Liver (tissue), 9 donors: ENCODE measurements around the gene NRG2. TPM values are rescaled to one million over a fixed set of nuclear protein-coding genes. Genes with fewer than 3 reads are reported as not detected.

Experiments used
- DNase-seq: peaks from one replicate; pipeline ENCODE4 v3.0.0-alpha.2; 2017; ENCODE audit warnings: low spot score
- H3K27ac ChIP-seq, 2 donors: one replicate each; pipeline ENCODE4 v1.7.0; 2013; ENCODE audit warnings: inconsistent platforms in 2 of 2, low read length in 2 of 2, control low read depth in 1 of 2, low read depth in 1 of 2, mild to moderate bottlenecking in 1 of 2
- H3K27me3 ChIP-seq, 4 donors: one replicate each; pipeline versions ENCODE4 v1.6.1 to v1.7.0; 2013; ENCODE audit warnings: low read length in 3 of 4, inconsistent platforms in 1 of 4, mild to moderate bottlenecking in 1 of 4, moderate library complexity in 1 of 4; ENCODE audit not compliant: control insufficient read depth in 4 of 4, insufficient read depth in 4 of 4
- H3K36me3 ChIP-seq, 4 donors: one replicate each; pipeline versions ENCODE4 v1.6.1 to v1.7.0; 2013; ENCODE audit warnings: low read length in 3 of 4, mild to moderate bottlenecking in 3 of 4, low read depth in 1 of 4, moderate library complexity in 1 of 4; ENCODE audit not compliant: control insufficient read depth in 4 of 4, insufficient read depth in 3 of 4
- H3K4me1 ChIP-seq, 4 donors: one replicate each; pipeline versions ENCODE4 v1.6.1 to v1.7.0; 2013; ENCODE audit warnings: low read length in 3 of 4, mild to moderate bottlenecking in 3 of 4, moderate library complexity in 1 of 4; ENCODE audit not compliant: control insufficient read depth in 4 of 4, insufficient read depth in 4 of 4
- H3K4me3 ChIP-seq, 3 donors: one replicate each; pipeline versions ENCODE4 v1.6.1 to v1.7.0; 2013; ENCODE audit warnings: low read length in 3 of 3, control low read depth in 1 of 3, low read depth in 1 of 3, mild to moderate bottlenecking in 1 of 3
- H3K9ac ChIP-seq, 2 donors: one replicate each; pipeline ENCODE4 v1.7.0; 2013; ENCODE audit warnings: low read length in 2 of 2, mild to moderate bottlenecking in 2 of 2, moderate library complexity in 2 of 2, control low read depth in 1 of 2, low read depth in 1 of 2
- H3K9me3 ChIP-seq, 4 donors: one replicate each; pipeline versions ENCODE4 v1.6.1 to v1.7.0; 2013; ENCODE audit warnings: low read length in 3 of 4; ENCODE audit not compliant: control insufficient read depth in 4 of 4
- CTCF ChIP-seq: fragments of 150-350 bp; IDR thresholded peaks from 2 replicates; pipeline ENCODE4 v1.5.1; 2017; ENCODE audit warnings: improper control_type of control experiment, low read depth, low read length; ENCODE audit not compliant: missing input control
- EGR1 ChIP-seq, 2 donors: IDR thresholded peaks; 2 replicates each; pipeline ENCODE4 v1.6.1; 2016 to 2018; ENCODE audit warnings: antibody characterized with exemption in 2 of 2, low read depth in 2 of 2
- FOXA1 ChIP-seq: IDR thresholded peaks from 2 replicates; pipeline ENCODE4 v1.6.1; 2016; ENCODE audit warnings: antibody characterized with exemption
- FOXA2 ChIP-seq: IDR thresholded peaks from 2 replicates; pipeline ENCODE4 v1.6.1; 2016; ENCODE audit warnings: antibody characterized with exemption
- HNF4A ChIP-seq, 2 donors: conservative IDR thresholded peaks; 2 replicates each; pipeline ENCODE4 v1.6.1; 2016; ENCODE audit warnings: antibody characterized with exemption in 2 of 2, mild to moderate bottlenecking in 2 of 2
- HNF4G ChIP-seq: IDR thresholded peaks from 2 replicates; pipeline ENCODE4 v1.6.1; 2016; ENCODE audit warnings: antibody characterized with exemption
- NR2F2 ChIP-seq: IDR thresholded peaks from 2 replicates; pipeline ENCODE4 v1.6.1; 2016; ENCODE audit warnings: antibody characterized with exemption
- RAD21 ChIP-seq, 2 donors: IDR thresholded peaks; 2 replicates each; pipeline ENCODE4 v1.6.1; 2016; ENCODE audit warnings: antibody characterized with exemption in 2 of 2, mild to moderate bottlenecking in 2 of 2
- REST ChIP-seq: IDR thresholded peaks from 2 replicates; pipeline ENCODE4 v1.6.1; 2016; ENCODE audit warnings: antibody characterized with exemption, mild to moderate bottlenecking
- RXRA ChIP-seq, 2 donors: IDR thresholded peaks; 2 replicates each; pipeline ENCODE4 v1.6.1; 2017 to 2018; ENCODE audit warnings: antibody characterized with exemption in 2 of 2, mild to moderate bottlenecking in 1 of 2
- TAF1 ChIP-seq: conservative IDR thresholded peaks from 2 replicates; pipeline ENCODE4 v1.6.1; 2016; ENCODE audit warnings: antibody characterized with exemption, mild to moderate bottlenecking
- ZBTB33 ChIP-seq: IDR thresholded peaks from 2 replicates; pipeline ENCODE4 v1.6.1; 2016; ENCODE audit warnings: antibody characterized with exemption
- WGBS: extraction: QIAGEN DNeasy Blood & Tissue Kit; methylation state at CpG from one replicate; pipeline ENCODE4 v1.1.7; 2013; 5-methylcytosine and 5-hydroxymethylcytosine counted together
- polyA plus RNA-seq, 2 donors: library from polyadenylated mRNA; stranded (reverse) in 1 of 2; unstranded in 1 of 2; fragments of 200-250 nt in 1 of 2; fragments of >200 nt in 1 of 2; fragmentation: Nextera tagmentation in 1 of 2; extraction: Ambion mirVana in 1 of 2; gene quantifications; one replicate each; pipeline versions ENCODE4 v1.2.1 to v1.2.3, GENCODE V29; 2013 to 2015
- total RNA-seq, 2 donors: library from RNA; depleted of rRNA; stranded (reverse); fragments of >200 nt; gene quantifications; one replicate each; pipeline ENCODE4 v1.2.3, GENCODE V29; 2014
- TF ChIP-seq, protein P1 (sequence below): IDR thresholded peaks from 2 replicates; pipeline ENCODE4 v1.6.1; 2016; ENCODE audit warnings: antibody characterized with exemption
- TF ChIP-seq, protein P2 (sequence below): IDR thresholded peaks from 2 replicates; pipeline ENCODE4 v1.6.1; 2016; ENCODE audit warnings: antibody characterized with exemption
- donor health status: healthy.
- donor health status: healthy.
- donor health status: healthy.
- donor health status: healthy.
- donor health status: healthy.

NRG2 gene
- total and polyA plus RNA-seq, 4 donors = 0.07 to 0.08 TPM; not detected in 2

- H3K9me3 ChIP-seq = no peaks in the 10 kb centered on the region
- no peaks in the 10 kb centered on the region for H3K4me1 ChIP-seq
- 89% methylated on average over 6 of the region's 6 CpGs for WGBS
- H3K4me3 ChIP-seq = no peak overlapping the region
- DNase-seq = no peak
- H3K36me3 ChIP-seq = no peaks in the 10 kb centered on the region
- H3K27me3 ChIP-seq = peaks cover 0 to 3% (median 0%) of the 10 kb centered on the region in 4 donors
- no peak overlapping the region for H3K9ac ChIP-seq
- no peak overlapping the region for H3K27ac ChIP-seq
- TF ChIP-seq EGR1 (IDR thresholded peaks at IDR 0.05; ENCODE audit: low read depth in 2 of 2) (no peak), RXRA (IDR thresholded peaks at IDR 0.05) (no peak), HNF4G (no peak), REST (no peak), CTCF (no peak), FOXA2 (no peak), ZBTB33 (no peak), NR2F2 (no peak), FOXA1 (no peak), TAF1 (no peak), RAD21 (IDR thresholded peaks at IDR 0.05) (no peak), HNF4A (conservative IDR thresholded peaks at IDR 0.05) (no peak)
- TF ChIP-seq, protein P1, sequence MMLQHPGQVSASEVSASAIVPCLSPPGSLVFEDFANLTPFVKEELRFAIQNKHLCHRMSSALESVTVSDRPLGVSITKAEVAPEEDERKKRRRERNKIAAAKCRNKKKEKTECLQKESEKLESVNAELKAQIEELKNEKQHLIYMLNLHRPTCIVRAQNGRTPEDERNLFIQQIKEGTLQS = no peak
These were observed 117.9 kb downstream of the NRG2 start for GRCh38 chr5:139925216-139925562.

- H3K27ac ChIP-seq = no peak overlapping the region
- no peaks in the 10 kb centered on the region for H3K4me1 ChIP-seq
- no peak overlapping the region for H3K9ac ChIP-seq
- WGBS = 82% methylated on average over 12 of the region's 12 CpGs
- no peak for DNase-seq
- no peaks in the 10 kb centered on the region for H3K9me3 ChIP-seq
- H3K4me3 ChIP-seq = no peak overlapping the region
- TF ChIP-seq, protein P2, sequence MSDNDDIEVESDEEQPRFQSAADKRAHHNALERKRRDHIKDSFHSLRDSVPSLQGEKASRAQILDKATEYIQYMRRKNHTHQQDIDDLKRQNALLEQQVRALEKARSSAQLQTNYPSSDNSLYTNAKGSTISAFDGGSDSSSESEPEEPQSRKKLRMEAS = no peak
- TF ChIP-seq NR2F2 (no peak), EGR1 (IDR thresholded peaks at IDR 0.05; ENCODE audit: low read depth in 2 of 2) (no peak), FOXA1 (no peak), REST (no peak)
- TF ChIP-seq, protein P1 = no peak
- peaks cover 0 to 7% (median 0%) of the 10 kb centered on the region in 4 donors for H3K27me3 ChIP-seq
- no peaks in the 10 kb centered on the region for H3K36me3 ChIP-seq
These were observed 118.5 kb downstream of the NRG2 start for GRCh38 chr5:139924294-139925215.
